H1 (cell line): ENCODE measurements around the gene TNRC6C.

ENCODE experiments used
- ASH2L ChIP-seq: fragments of 200-600, 300-600 bp; sonication (generic); IDR thresholded peaks from one replicate; pipeline ENCODE4 v1.7.1; 2017; ENCODE audit warnings: low read length
- CBX5 ChIP-seq: fragments of 300-800, 300-1000 bp; sonication (generic); IDR thresholded peaks from 2 replicates; pipeline ENCODE4 v1.7.1; 2016; ENCODE audit warnings: antibody characterized with exemption, low read length, low read depth
- CTCF ChIP-seq, 3 experiments: IDR thresholded peaks; 1 replicate in 2 of 3; 2 replicates in 1 of 3; pipeline versions ENCODE4 v1.5.1 to v1.6.1; 2011; ENCODE audit warnings: low read length in 3 of 3, mild to moderate bottlenecking in 3 of 3, inconsistent platforms in 2 of 3, low read depth in 1 of 3, moderate library complexity in 1 of 3; ENCODE audit not compliant: insufficient read depth in 1 of 3; ENCODE audit errors: control extremely low read depth in 1 of 3
- JUN ChIP-seq: IDR thresholded peaks from 2 replicates; pipeline ENCODE4 v1.6.1; 2011; ENCODE audit warnings: low read depth, mild to moderate bottlenecking, improper control_type of control experiment, low read length
- JUND ChIP-seq: IDR thresholded peaks from 2 replicates; pipeline ENCODE4 v1.6.1; 2011; ENCODE audit warnings: mild to moderate bottlenecking, improper control_type of control experiment, low read length
- MAFK ChIP-seq: IDR thresholded peaks from 2 replicates; pipeline ENCODE4 v1.6.1; 2012; ENCODE audit warnings: low read depth, mild to moderate bottlenecking, improper control_type of control experiment, low read length
- POLR2AphosphoS5 ChIP-seq: IDR thresholded peaks from 2 replicates; pipeline ENCODE4 v1.6.1; 2011; ENCODE audit warnings: low read depth, low read length
- RBBP5 ChIP-seq: IDR thresholded peaks from 2 replicates; pipeline ENCODE4 v1.7.1; 2012; ENCODE audit warnings: low read depth, mild to moderate bottlenecking, inconsistent platforms, low read length, moderate library complexity, borderline replicate concordance
- TAF1 ChIP-seq: IDR thresholded peaks from 2 replicates; pipeline ENCODE4 v1.6.1; 2011; ENCODE audit warnings: mild to moderate bottlenecking, low read depth, low read length
- TAF7 ChIP-seq: optimal IDR thresholded peaks from 2 replicates; pipeline ENCODE3; 2011; ENCODE audit warnings: low read depth, mild to moderate bottlenecking, inconsistent platforms, low read length, moderate library complexity, borderline replicate concordance

GRCh38 chr17:78069695-78070094 lies 111.2 kb downstream of the TNRC6C start:
- TF ChIP-seq CTCF (IDR thresholded peaks at IDR 0.05; ENCODE audit: control extremely low read depth in 1 of 3, insufficient read depth in 1 of 3, low read depth in 1 of 3, low read length in 3 of 3) (no peak), JUND (no peak), ASH2L (no peak), TAF1 (no peak), CBX5 (no peak), TAF7 (no peak), RBBP5 (no peak), POLR2AphosphoS5 (no peak), MAFK (no peak), JUN (no peak)
